ENCODE data around the gene ARHGAP26.

GRCh38 chr5:143141652-143142051 is 371.5 kb downstream of the ARHGAP26 start:
- TF ChIP-seq CTCF (IDR thresholded peaks at IDR 0.05; ENCODE audit: low read depth, low read length, poor library complexity, severe bottlenecking) (no peak), EZH2phosphoT487 (IDR thresholded peaks at IDR 0.05; ENCODE audit: borderline replicate concordance, low read length) (no peak)

Measured in DOHH2 (cell line).